ENCODE measurements around the gene M1AP. TPM values are rescaled to one million over a fixed set of nuclear protein-coding genes. Genes with fewer than 3 reads are reported as not detected.

M1AP gene
- total and polyA plus RNA-seq, 2 of the 8 experiments (the other 6 are each of a cell fraction or from before 2014, with no cell fraction given): 4.8 TPM

GRCh38 chr2:74606927-74607326, 41.2 kb downstream of the M1AP start (continued):
- TF ChIP-seq, protein P1, sequence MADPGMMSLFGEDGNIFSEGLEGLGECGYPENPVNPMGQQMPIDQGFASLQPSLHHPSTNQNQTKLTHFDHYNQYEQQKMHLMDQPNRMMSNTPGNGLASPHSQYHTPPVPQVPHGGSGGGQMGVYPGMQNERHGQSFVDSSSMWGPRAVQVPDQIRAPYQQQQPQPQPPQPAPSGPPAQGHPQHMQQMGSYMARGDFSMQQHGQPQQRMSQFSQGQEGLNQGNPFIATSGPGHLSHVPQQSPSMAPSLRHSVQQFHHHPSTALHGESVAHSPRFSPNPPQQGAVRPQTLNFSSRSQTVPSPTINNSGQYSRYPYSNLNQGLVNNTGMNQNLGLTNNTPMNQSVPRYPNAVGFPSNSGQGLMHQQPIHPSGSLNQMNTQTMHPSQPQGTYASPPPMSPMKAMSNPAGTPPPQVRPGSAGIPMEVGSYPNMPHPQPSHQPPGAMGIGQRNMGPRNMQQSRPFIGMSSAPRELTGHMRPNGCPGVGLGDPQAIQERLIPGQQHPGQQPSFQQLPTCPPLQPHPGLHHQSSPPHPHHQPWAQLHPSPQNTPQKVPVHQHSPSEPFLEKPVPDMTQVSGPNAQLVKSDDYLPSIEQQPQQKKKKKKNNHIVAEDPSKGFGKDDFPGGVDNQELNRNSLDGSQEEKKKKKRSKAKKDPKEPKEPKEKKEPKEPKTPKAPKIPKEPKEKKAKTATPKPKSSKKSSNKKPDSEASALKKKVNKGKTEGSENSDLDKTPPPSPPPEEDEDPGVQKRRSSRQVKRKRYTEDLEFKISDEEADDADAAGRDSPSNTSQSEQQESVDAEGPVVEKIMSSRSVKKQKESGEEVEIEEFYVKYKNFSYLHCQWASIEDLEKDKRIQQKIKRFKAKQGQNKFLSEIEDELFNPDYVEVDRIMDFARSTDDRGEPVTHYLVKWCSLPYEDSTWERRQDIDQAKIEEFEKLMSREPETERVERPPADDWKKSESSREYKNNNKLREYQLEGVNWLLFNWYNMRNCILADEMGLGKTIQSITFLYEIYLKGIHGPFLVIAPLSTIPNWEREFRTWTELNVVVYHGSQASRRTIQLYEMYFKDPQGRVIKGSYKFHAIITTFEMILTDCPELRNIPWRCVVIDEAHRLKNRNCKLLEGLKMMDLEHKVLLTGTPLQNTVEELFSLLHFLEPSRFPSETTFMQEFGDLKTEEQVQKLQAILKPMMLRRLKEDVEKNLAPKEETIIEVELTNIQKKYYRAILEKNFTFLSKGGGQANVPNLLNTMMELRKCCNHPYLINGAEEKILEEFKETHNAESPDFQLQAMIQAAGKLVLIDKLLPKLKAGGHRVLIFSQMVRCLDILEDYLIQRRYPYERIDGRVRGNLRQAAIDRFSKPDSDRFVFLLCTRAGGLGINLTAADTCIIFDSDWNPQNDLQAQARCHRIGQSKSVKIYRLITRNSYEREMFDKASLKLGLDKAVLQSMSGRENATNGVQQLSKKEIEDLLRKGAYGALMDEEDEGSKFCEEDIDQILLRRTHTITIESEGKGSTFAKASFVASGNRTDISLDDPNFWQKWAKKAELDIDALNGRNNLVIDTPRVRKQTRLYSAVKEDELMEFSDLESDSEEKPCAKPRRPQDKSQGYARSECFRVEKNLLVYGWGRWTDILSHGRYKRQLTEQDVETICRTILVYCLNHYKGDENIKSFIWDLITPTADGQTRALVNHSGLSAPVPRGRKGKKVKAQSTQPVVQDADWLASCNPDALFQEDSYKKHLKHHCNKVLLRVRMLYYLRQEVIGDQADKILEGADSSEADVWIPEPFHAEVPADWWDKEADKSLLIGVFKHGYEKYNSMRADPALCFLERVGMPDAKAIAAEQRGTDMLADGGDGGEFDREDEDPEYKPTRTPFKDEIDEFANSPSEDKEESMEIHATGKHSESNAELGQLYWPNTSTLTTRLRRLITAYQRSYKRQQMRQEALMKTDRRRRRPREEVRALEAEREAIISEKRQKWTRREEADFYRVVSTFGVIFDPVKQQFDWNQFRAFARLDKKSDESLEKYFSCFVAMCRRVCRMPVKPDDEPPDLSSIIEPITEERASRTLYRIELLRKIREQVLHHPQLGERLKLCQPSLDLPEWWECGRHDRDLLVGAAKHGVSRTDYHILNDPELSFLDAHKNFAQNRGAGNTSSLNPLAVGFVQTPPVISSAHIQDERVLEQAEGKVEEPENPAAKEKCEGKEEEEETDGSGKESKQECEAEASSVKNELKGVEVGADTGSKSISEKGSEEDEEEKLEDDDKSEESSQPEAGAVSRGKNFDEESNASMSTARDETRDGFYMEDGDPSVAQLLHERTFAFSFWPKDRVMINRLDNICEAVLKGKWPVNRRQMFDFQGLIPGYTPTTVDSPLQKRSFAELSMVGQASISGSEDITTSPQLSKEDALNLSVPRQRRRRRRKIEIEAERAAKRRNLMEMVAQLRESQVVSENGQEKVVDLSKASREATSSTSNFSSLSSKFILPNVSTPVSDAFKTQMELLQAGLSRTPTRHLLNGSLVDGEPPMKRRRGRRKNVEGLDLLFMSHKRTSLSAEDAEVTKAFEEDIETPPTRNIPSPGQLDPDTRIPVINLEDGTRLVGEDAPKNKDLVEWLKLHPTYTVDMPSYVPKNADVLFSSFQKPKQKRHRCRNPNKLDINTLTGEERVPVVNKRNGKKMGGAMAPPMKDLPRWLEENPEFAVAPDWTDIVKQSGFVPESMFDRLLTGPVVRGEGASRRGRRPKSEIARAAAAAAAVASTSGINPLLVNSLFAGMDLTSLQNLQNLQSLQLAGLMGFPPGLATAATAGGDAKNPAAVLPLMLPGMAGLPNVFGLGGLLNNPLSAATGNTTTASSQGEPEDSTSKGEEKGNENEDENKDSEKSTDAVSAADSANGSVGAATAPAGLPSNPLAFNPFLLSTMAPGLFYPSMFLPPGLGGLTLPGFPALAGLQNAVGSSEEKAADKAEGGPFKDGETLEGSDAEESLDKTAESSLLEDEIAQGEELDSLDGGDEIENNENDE (IDR thresholded peaks at IDR 0.05; ENCODE audit: insufficient replicate concordance, low read length): no peak
- TF ChIP-seq CHD1 (IDR thresholded peaks at IDR 0.05; ENCODE audit: low read depth, low read length) (no peak), YY1 (IDR thresholded peaks at IDR 0.05; ENCODE audit: low read depth, low read length) (no peak), SRF (IDR thresholded peaks at IDR 0.05; ENCODE audit: low read depth, low read length) (no peak)
